Nephron progenitor cell (in vitro differentiated cells): ENCODE results near the gene CLTC.

ENCODE experiments used
- DNase-seq: peaks from one replicate; pipeline ENCODE4 v3.0.0; 2021
- H3K27ac Mint-ChIP-seq: 2 replicates; pipeline ENCODE4 v1.8.0; 2021; ENCODE audit warnings: mild to moderate bottlenecking, moderate library complexity, mixed read lengths
- H3K27me3 Mint-ChIP-seq: 2 replicates; pipeline ENCODE4 v1.8.0; 2021; ENCODE audit warnings: mild to moderate bottlenecking, low read depth, mixed read lengths; ENCODE audit not compliant: poor library complexity
- H3K36me3 Mint-ChIP-seq: 2 replicates; pipeline ENCODE4 v1.8.0; 2021; ENCODE audit warnings: low read depth, mixed read lengths
- H3K4me1 Mint-ChIP-seq: 2 replicates; pipeline ENCODE4 v1.8.0; 2021; ENCODE audit warnings: mixed read lengths
- H3K4me3 Mint-ChIP-seq: 2 replicates; pipeline ENCODE4 v1.8.0; 2021; ENCODE audit warnings: mild to moderate bottlenecking, moderate library complexity, mixed read lengths
- H3K9me3 Mint-ChIP-seq: 2 replicates; pipeline ENCODE4 v1.8.0; 2021; ENCODE audit warnings: mild to moderate bottlenecking, moderate library complexity, mixed read lengths
- TF ChIP-seq, protein P1 (sequence below): fragments of 200-600 bp; sonication (generic); IDR thresholded peaks from 2 replicates; pipeline ENCODE4 v1.5.0; 2021; ENCODE audit warnings: antibody characterized with exemption

Gene CLTC

DNA sequence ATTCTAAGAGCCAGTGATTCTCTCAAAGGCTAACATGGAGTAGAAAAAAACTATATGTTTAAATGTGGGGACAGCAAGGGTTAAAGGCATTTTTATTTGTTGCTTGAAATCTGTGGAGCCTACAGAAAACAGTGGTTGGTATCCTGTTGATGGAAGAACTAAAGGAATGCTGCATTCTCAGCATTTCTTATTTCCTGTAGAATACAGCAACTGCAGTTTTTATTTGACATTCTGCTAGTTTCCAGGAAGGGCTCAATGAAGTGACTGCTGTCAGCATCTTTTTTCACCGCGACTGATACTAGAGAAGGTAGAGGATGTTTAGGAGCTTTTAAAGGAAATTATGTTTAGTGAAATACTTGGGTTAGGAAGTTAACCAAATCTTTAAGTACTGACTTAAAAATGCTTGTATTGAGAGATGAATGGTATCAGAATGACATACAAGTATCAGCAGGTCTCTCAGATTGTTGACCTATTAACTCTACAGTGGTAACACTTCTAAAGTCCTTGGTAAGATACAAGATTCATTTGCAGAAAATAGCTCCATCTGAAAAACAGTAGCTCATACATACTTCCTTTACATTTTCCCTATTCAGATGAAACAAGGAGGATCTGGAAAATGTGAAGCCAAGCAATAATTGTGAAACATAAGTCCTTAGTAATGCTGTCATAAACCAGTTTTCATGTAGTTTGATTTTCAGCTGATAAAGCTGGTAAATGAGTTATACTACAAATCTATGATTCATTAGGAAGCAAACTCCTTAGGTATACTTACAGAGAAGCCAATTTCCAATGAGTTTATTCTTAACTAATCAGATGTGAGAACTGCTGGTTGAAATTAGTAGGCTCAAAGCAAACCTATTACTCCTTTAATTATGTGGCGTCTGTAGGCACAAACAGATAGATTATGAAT is 15.2 kb downstream of the CLTC start:
- TF ChIP-seq, protein P1, sequence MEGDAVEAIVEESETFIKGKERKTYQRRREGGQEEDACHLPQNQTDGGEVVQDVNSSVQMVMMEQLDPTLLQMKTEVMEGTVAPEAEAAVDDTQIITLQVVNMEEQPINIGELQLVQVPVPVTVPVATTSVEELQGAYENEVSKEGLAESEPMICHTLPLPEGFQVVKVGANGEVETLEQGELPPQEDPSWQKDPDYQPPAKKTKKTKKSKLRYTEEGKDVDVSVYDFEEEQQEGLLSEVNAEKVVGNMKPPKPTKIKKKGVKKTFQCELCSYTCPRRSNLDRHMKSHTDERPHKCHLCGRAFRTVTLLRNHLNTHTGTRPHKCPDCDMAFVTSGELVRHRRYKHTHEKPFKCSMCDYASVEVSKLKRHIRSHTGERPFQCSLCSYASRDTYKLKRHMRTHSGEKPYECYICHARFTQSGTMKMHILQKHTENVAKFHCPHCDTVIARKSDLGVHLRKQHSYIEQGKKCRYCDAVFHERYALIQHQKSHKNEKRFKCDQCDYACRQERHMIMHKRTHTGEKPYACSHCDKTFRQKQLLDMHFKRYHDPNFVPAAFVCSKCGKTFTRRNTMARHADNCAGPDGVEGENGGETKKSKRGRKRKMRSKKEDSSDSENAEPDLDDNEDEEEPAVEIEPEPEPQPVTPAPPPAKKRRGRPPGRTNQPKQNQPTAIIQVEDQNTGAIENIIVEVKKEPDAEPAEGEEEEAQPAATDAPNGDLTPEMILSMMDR, result no peak
- DNase-seq, result no peak
- Mint-ChIP-seq H3K27ac (no peak overlapping the region), H3K4me1 (peaks cover 5% of the 10 kb centered on the region), H3K9me3 (peaks cover 13% of the 10 kb centered on the region), H3K36me3 (peaks cover 20% of the 10 kb centered on the region), H3K27me3 (no peaks in the 10 kb centered on the region), H3K4me3 (no peak overlapping the region)

DNA sequence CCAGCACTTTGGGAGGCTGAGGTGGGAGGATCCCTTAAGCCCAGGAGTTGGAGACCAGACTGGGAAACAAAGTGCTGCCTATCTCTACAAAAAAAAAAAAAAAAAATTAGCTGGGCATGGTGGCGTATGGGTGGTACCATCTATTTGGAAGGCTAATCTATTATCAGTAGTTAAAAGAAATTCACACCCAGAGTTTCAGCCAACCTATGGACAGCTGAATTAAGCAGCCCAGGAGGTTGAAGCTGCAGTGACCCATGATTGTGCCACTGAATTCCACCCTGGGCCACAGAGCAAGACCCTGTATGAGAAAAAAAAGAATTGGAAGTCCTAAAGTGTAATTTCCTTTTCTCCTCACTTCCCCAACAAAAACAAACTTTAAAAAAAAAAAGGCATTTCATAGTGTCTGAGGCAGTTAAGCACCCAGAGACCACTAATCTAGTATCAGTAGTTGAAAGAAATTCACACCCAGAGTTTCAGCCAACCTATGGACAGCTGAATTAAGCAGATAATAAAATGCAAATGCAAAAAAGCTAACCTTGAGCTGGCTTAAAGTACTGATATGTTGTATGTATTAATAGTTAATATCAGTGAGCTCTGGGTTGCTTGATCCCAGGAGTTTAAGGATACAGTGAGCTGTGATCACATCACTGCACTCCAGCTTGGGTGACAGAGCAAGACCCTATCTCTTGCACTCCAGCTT is 18.1 kb downstream of the CLTC start:
- TF ChIP-seq, protein P1, result no peak
- peaks cover 18% of the 10 kb centered on the region for H3K4me1 Mint-ChIP-seq
- DNase-seq, result no peak
- no peak overlapping the region for H3K4me3 Mint-ChIP-seq
- peak overlapping the region; percentile 71 for H3K27ac Mint-ChIP-seq
- no peaks in the 10 kb centered on the region for H3K27me3 Mint-ChIP-seq
- H3K36me3 Mint-ChIP-seq, result peaks cover 5% of the 10 kb centered on the region
- no peaks in the 10 kb centered on the region for H3K9me3 Mint-ChIP-seq

DNA sequence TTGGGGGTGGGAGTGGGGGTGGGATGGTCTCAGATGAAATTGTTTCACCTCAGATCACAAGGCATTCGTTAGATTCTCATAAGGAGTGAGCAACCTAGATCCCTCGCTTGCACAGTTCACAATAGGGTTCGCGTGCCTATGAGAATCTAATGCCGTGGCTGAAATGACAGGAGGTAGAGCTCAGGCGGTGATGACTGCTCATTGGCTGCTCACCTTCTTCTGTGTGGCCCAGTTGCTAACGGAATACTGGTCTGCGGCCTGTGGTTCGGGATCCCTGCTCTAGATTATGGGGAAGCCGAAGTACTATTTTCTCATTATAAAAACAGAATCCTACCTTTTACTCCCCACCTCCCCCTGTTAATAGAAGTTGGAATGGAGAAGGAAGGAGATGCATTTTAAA is 18.9 kb downstream of the CLTC start:
- TF ChIP-seq, protein P1, result no peak
- peaks cover 5% of the 10 kb centered on the region for H3K36me3 Mint-ChIP-seq
- peak overlapping the region; percentile 71 for H3K27ac Mint-ChIP-seq
- peaks cover 26% of the 10 kb centered on the region for H3K4me1 Mint-ChIP-seq
- DNase-seq, result no peak
- H3K27me3 Mint-ChIP-seq, result no peaks in the 10 kb centered on the region
- H3K4me3 Mint-ChIP-seq, result no peak overlapping the region
- H3K9me3 Mint-ChIP-seq, result no peaks in the 10 kb centered on the region

DNA sequence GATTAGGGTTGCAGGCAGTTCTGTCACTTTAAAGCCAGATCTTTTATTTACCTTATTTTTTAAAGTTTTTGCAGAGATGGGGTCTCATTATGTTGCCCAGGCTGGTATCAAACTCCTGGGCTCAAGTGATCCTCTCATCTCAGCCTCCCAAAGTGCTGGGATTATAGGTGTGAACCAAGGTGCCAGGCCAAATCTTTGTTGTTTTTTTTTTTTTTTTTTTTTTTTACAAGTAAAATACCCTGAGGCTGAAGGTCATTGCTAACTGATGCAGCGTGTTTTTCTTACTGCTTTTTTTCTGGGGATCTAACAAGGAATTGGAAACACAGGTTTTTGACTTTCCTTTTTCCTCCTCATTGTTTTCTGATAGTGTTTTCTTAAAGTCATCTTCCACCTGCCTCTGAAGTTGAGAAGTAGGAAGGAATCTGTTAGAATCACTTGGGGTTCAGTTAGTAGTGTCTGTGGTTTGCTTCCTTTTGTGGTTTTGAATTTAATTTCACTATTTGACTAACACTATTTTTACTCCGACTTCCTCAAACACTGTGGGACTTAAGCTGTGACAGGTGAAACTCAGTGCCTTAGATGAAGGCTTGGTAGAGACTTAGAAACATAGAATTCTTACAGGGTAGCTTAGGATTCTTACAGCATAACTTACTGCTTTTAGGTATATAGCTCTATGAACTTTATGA is 22.2 kb downstream of the CLTC start:
- peaks cover 40% of the 10 kb centered on the region for H3K4me1 Mint-ChIP-seq
- no peak for DNase-seq
- TF ChIP-seq, protein P1, result no peak
- peaks cover 23% of the 10 kb centered on the region for H3K36me3 Mint-ChIP-seq
- no peaks in the 10 kb centered on the region for H3K9me3 Mint-ChIP-seq
- no peaks in the 10 kb centered on the region for H3K27me3 Mint-ChIP-seq
- H3K27ac Mint-ChIP-seq, result no peak overlapping the region
- H3K4me3 Mint-ChIP-seq, result no peak overlapping the region

DNA sequence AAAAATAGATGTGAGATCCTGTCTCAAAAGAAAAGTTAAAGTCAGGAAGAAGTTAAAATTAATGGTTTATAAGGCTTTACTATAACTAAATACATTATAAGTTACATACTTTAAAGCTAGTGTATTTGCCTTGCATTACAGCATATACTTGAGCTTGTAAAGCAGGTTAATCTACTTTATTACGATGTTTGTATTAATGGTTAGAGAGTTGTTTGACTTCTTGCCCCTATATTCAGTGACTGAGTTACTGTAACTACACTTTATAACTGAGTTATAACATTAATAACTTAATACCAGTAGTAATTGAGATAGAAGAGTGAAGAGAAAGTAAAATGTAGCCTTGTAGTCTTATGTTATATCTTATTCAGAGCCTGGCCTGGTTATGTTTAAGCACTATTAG is 22.9 kb downstream of the CLTC start:
- Mint-ChIP-seq H3K27me3 (no peaks in the 10 kb centered on the region), H3K36me3 (peaks cover 28% of the 10 kb centered on the region), H3K4me1 (peaks cover 40% of the 10 kb centered on the region), H3K9me3 (no peaks in the 10 kb centered on the region), H3K27ac (peak overlapping the region; percentile 13), H3K4me3 (no peak overlapping the region)
- DNase-seq, result no peak
- TF ChIP-seq, protein P1, result no peak
